ENCODE results near the gene C1QA. TPM values are rescaled to one million over a fixed set of nuclear protein-coding genes. Genes with fewer than 3 reads are reported as not detected.

The C1QA gene
- total RNA-seq, 1 experiment from 2014 or later = 0.50 TPM

DNA sequence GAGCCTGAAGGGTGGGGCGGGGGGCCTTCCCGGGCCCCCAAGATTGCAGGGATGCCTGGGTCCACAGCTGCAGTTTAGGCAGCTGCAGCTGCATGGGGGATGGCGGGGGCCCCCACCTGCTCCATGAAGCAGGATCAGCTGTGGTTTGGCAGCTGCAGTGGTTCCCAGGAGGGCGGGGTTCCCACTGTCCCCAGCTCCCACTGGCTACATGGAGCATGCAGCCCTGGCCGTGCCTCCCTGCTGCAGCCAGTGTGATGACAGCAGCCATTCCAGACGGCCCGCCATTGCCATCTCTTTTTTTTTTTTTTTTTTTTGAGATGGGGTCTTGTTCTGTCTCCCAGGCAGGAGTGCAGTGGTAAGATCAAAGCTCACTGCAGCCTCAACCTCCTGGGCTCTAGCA, 992 bp upstream of the C1QA start (continued):
- TF ChIP-seq, protein P1, sequence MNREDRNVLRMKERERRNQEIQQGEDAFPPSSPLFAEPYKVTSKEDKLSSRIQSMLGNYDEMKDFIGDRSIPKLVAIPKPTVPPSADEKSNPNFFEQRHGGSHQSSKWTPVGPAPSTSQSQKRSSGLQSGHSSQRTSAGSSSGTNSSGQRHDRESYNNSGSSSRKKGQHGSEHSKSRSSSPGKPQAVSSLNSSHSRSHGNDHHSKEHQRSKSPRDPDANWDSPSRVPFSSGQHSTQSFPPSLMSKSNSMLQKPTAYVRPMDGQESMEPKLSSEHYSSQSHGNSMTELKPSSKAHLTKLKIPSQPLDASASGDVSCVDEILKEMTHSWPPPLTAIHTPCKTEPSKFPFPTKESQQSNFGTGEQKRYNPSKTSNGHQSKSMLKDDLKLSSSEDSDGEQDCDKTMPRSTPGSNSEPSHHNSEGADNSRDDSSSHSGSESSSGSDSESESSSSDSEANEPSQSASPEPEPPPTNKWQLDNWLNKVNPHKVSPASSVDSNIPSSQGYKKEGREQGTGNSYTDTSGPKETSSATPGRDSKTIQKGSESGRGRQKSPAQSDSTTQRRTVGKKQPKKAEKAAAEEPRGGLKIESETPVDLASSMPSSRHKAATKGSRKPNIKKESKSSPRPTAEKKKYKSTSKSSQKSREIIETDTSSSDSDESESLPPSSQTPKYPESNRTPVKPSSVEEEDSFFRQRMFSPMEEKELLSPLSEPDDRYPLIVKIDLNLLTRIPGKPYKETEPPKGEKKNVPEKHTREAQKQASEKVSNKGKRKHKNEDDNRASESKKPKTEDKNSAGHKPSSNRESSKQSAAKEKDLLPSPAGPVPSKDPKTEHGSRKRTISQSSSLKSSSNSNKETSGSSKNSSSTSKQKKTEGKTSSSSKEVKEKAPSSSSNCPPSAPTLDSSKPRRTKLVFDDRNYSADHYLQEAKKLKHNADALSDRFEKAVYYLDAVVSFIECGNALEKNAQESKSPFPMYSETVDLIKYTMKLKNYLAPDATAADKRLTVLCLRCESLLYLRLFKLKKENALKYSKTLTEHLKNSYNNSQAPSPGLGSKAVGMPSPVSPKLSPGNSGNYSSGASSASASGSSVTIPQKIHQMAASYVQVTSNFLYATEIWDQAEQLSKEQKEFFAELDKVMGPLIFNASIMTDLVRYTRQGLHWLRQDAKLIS (CRISPR knock-in tag; IDR thresholded peaks at IDR 0.05; ENCODE audit: borderline replicate concordance) = no peak

DNA sequence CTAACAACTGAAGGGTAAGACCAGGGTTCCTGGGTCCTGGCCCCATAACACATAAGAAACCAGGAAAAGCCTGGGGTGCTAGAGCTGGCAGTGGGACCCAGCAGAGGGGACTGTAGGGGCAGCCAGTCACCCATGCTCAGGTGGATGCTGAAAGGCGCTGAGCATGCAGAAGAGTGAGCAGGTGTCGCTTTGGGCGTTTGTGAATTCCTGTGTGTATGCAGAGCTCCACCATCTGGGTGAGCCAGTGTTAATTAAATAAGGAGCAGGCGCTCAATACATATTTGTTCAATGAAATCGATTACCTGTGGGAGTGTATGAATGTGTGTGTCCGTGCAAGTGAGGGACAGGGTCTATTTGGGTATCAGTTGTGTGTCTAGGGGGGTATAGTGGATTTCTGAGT, 499 bp downstream of the C1QA start:
- H3K27me3 Mint-ChIP-seq (ENCODE audit: low read depth) = no peaks in the 10 kb centered on the region; the same call in 1 of the 2 replicates
- TF ChIP-seq ZNF317 (CRISPR knock-in tag; IDR thresholded peaks at IDR 0.05; ENCODE audit: borderline replicate concordance, low read depth) (no peak), HMGA2 (CRISPR knock-in tag; IDR thresholded peaks at IDR 0.05) (no peak), CBFB (CRISPR knock-in tag; IDR thresholded peaks at IDR 0.05; ENCODE audit: low read depth) (no peak), TEAD1 (CRISPR knock-in tag; IDR thresholded peaks at IDR 0.05) (no peak), PRRX2 (CRISPR knock-in tag; IDR thresholded peaks at IDR 0.05) (no peak), TCF7 (CRISPR knock-in tag; IDR thresholded peaks at IDR 0.05; ENCODE audit: low read depth) (no peak), ZNF219 (CRISPR knock-in tag; IDR thresholded peaks at IDR 0.05; ENCODE audit: borderline replicate concordance) (no peak), NR3C1 (CRISPR knock-in tag; conservative IDR thresholded peaks at IDR 0.05; ENCODE audit: low read depth) (no peak)
- TF ChIP-seq, protein P2, sequence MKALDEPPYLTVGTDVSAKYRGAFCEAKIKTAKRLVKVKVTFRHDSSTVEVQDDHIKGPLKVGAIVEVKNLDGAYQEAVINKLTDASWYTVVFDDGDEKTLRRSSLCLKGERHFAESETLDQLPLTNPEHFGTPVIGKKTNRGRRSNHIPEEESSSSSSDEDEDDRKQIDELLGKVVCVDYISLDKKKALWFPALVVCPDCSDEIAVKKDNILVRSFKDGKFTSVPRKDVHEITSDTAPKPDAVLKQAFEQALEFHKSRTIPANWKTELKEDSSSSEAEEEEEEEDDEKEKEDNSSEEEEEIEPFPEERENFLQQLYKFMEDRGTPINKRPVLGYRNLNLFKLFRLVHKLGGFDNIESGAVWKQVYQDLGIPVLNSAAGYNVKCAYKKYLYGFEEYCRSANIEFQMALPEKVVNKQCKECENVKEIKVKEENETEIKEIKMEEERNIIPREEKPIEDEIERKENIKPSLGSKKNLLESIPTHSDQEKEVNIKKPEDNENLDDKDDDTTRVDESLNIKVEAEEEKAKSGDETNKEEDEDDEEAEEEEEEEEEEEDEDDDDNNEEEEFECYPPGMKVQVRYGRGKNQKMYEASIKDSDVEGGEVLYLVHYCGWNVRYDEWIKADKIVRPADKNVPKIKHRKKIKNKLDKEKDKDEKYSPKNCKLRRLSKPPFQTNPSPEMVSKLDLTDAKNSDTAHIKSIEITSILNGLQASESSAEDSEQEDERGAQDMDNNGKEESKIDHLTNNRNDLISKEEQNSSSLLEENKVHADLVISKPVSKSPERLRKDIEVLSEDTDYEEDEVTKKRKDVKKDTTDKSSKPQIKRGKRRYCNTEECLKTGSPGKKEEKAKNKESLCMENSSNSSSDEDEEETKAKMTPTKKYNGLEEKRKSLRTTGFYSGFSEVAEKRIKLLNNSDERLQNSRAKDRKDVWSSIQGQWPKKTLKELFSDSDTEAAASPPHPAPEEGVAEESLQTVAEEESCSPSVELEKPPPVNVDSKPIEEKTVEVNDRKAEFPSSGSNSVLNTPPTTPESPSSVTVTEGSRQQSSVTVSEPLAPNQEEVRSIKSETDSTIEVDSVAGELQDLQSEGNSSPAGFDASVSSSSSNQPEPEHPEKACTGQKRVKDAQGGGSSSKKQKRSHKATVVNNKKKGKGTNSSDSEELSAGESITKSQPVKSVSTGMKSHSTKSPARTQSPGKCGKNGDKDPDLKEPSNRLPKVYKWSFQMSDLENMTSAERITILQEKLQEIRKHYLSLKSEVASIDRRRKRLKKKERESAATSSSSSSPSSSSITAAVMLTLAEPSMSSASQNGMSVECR (CRISPR knock-in tag; IDR thresholded peaks at IDR 0.05; ENCODE audit: borderline replicate concordance) = no peak
- TF ChIP-seq, protein P3, sequence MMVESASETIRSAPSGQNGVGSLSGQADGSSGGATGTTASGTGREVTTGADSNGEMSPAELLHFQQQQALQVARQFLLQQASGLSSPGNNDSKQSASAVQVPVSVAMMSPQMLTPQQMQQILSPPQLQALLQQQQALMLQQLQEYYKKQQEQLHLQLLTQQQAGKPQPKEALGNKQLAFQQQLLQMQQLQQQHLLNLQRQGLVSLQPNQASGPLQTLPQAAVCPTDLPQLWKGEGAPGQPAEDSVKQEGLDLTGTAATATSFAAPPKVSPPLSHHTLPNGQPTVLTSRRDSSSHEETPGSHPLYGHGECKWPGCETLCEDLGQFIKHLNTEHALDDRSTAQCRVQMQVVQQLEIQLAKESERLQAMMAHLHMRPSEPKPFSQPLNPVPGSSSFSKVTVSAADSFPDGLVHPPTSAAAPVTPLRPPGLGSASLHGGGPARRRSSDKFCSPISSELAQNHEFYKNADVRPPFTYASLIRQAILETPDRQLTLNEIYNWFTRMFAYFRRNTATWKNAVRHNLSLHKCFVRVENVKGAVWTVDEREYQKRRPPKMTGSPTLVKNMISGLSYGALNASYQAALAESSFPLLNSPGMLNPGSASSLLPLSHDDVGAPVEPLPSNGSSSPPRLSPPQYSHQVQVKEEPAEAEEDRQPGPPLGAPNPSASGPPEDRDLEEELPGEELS (CRISPR knock-in tag; IDR thresholded peaks at IDR 0.05) = no peak
- TF ChIP-seq, protein P4, sequence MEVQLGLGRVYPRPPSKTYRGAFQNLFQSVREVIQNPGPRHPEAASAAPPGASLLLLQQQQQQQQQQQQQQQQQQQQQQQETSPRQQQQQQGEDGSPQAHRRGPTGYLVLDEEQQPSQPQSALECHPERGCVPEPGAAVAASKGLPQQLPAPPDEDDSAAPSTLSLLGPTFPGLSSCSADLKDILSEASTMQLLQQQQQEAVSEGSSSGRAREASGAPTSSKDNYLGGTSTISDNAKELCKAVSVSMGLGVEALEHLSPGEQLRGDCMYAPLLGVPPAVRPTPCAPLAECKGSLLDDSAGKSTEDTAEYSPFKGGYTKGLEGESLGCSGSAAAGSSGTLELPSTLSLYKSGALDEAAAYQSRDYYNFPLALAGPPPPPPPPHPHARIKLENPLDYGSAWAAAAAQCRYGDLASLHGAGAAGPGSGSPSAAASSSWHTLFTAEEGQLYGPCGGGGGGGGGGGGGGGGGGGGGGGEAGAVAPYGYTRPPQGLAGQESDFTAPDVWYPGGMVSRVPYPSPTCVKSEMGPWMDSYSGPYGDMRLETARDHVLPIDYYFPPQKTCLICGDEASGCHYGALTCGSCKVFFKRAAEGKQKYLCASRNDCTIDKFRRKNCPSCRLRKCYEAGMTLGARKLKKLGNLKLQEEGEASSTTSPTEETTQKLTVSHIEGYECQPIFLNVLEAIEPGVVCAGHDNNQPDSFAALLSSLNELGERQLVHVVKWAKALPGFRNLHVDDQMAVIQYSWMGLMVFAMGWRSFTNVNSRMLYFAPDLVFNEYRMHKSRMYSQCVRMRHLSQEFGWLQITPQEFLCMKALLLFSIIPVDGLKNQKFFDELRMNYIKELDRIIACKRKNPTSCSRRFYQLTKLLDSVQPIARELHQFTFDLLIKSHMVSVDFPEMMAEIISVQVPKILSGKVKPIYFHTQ (CRISPR knock-in tag; IDR thresholded peaks at IDR 0.05) = no peak
- TF ChIP-seq, protein P5, sequence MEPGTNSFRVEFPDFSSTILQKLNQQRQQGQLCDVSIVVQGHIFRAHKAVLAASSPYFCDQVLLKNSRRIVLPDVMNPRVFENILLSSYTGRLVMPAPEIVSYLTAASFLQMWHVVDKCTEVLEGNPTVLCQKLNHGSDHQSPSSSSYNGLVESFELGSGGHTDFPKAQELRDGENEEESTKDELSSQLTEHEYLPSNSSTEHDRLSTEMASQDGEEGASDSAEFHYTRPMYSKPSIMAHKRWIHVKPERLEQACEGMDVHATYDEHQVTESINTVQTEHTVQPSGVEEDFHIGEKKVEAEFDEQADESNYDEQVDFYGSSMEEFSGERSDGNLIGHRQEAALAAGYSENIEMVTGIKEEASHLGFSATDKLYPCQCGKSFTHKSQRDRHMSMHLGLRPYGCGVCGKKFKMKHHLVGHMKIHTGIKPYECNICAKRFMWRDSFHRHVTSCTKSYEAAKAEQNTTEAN (CRISPR knock-in tag; IDR thresholded peaks at IDR 0.05) = no peak
- POLR2A ChIA-PET = no interaction called here
- no peaks in the 10 kb centered on the region for H3K36me3 Mint-ChIP-seq
- ATAC-seq (no peak), DNase-seq (ENCODE audit: low spot score) (no peak)
- H3K4me3 Mint-ChIP-seq = no peak overlapping the region
- no peak overlapping the region; the same call in 1 of the 2 replicates for H3K27ac Mint-ChIP-seq
- H3K4me1 Mint-ChIP-seq = peaks cover 5% of the 10 kb centered on the region
- CTCF ChIA-PET = interaction anchor here (0.6 kb wide), 2 partner anchors 109 to 320 kb away, joined by 3 to 4 read pairs; no protein-coding TSS in a partner anchor
- H3K9me3 Mint-ChIP-seq = no peaks in the 10 kb centered on the region

Measured in WTC11 (cell line).